Measurements from ENCODE around the gene ATP5ME.

GRCh38 chr4:636628-637159 lies 37.4 kb downstream of the ATP5ME start:
- TF ChIP-seq CTCF (IDR thresholded peaks at IDR 0.05) (no peak), POLR2A (IDR thresholded peaks at IDR 0.05) (no peak)
